NCI-H82 treated with DMSO at 0.1 percent for 48 hours (cell line): ENCODE data around the gene ZNF804A.
"Not testable (repeated sequence)": the region's sequence is repeated elsewhere in the genome, so short reads cannot be mapped to it uniquely, and the experiment has no call there.

Experiments
- DNase-seq: peaks from one replicate; lab custom pipeline; 2025; ENCODE audit not compliant: unreplicated experiment; lab: John Stamatoyannopoulos, UW

ZNF804A gene

GRCh38 chr2:184698476-184698875, 100.1 kb downstream of the ZNF804A start:
- DNase-seq = no peak

- no peak for DNase-seq
Measured at GRCh38 chr2:184721881-184722280, 123.6 kb downstream of the ZNF804A start.

GRCh38 chr2:184727813-184728212, 129.5 kb downstream of the ZNF804A start:
- no peak for DNase-seq

- DNase-seq = no peak
Measured at GRCh38 chr2:184728411-184728810, 130.1 kb downstream of the ZNF804A start.

GRCh38 chr2:184729581-184729980, 131.3 kb downstream of the ZNF804A start:
- no peak for DNase-seq

- DNase-seq = no peak
Measured at GRCh38 chr2:184730288-184730687, 132.0 kb downstream of the ZNF804A start.

- no peak for DNase-seq
Measured at GRCh38 chr2:184734338-184734737, 136.0 kb downstream of the ZNF804A start.

GRCh38 chr2:184735611-184736010, 137.3 kb downstream of the ZNF804A start:
- DNase-seq = no peak

GRCh38 chr2:184743096-184743495, 144.8 kb downstream of the ZNF804A start:
- DNase-seq = no peak

- DNase-seq = no peak
Measured at GRCh38 chr2:184756161-184756560, 157.8 kb downstream of the ZNF804A start.

GRCh38 chr2:184756885-184757284, 158.6 kb downstream of the ZNF804A start:
- DNase-seq = no peak

GRCh38 chr2:184759557-184760255, 161.4 kb downstream of the ZNF804A start:
- DNase-seq = not testable (repeated sequence)

- no peak for DNase-seq
Measured at GRCh38 chr2:184760931-184761330, 162.6 kb downstream of the ZNF804A start.

GRCh38 chr2:184765112-184765895, 167.0 kb downstream of the ZNF804A start:
- peak; percentile 53 for DNase-seq

GRCh38 chr2:184767059-184767458, 168.7 kb downstream of the ZNF804A start:
- no peak for DNase-seq

- no peak for DNase-seq
Measured at GRCh38 chr2:184769023-184769422, 170.7 kb downstream of the ZNF804A start.

GRCh38 chr2:184769686-184770085, 171.4 kb downstream of the ZNF804A start:
- no peak for DNase-seq

- no peak for DNase-seq
Measured at GRCh38 chr2:184779777-184780176, 181.4 kb downstream of the ZNF804A start.

- DNase-seq = no peak
Measured at GRCh38 chr2:184780384-184780783, 182.1 kb downstream of the ZNF804A start.

- no peak for DNase-seq
Measured at GRCh38 chr2:184780944-184781343, 182.6 kb downstream of the ZNF804A start.

GRCh38 chr2:184783576-184783975, 185.2 kb downstream of the ZNF804A start:
- no peak for DNase-seq

- DNase-seq = no peak
Measured at GRCh38 chr2:184793176-184793575, 194.8 kb downstream of the ZNF804A start.
